ENCODE data around the gene MAPK11.

DNA sequence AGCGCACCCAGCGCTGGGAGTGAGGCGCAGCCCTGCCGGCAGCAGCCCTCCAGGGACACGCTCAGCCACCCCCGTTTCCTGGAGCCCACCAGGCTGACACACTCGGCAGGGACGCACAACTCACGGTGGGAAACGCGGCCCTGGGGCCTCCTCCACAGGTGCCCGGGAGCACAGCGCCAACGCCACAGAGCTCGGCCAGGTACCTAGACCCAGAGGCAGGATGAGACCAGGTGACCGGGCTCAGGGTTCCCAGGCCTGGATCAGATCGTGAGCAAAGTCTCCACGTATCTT is 43.4 kb downstream of the MAPK11 start:
- TF ChIP-seq ARNTL (CRISPR knock-in tag; IDR thresholded peaks at IDR 0.05; ENCODE audit: borderline replicate concordance, low read depth) (no peak), RARB (CRISPR knock-in tag; IDR thresholded peaks at IDR 0.05) (no peak), ZFP30 (CRISPR knock-in tag; IDR thresholded peaks at IDR 0.05) (no peak), OSR1 (CRISPR knock-in tag; IDR thresholded peaks at IDR 0.05) (no peak), GLIS3 (CRISPR knock-in tag; IDR thresholded peaks at IDR 0.05) (no peak), ZNF565 (CRISPR knock-in tag; conservative IDR thresholded peaks at IDR 0.05; ENCODE audit: low read depth) (no peak)
- TF ChIP-seq, protein P1, sequence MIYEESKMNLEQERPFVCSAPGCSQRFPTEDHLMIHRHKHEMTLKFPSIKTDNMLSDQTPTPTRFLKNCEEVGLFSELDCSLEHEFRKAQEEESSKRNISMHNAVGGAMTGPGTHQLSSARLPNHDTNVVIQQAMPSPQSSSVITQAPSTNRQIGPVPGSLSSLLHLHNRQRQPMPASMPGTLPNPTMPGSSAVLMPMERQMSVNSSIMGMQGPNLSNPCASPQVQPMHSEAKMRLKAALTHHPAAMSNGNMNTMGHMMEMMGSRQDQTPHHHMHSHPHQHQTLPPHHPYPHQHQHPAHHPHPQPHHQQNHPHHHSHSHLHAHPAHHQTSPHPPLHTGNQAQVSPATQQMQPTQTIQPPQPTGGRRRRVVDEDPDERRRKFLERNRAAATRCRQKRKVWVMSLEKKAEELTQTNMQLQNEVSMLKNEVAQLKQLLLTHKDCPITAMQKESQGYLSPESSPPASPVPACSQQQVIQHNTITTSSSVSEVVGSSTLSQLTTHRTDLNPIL (CRISPR knock-in tag; IDR thresholded peaks at IDR 0.05; ENCODE audit: low read depth) = no peak

Measured in SK-N-SH treated with all-trans-retinoic acid at 6 μM for 48 hours (cell line).